ENCODE data around the gene DKK2. TPM values are rescaled to one million over a fixed set of nuclear protein-coding genes. Genes with fewer than 3 reads are reported as not detected.
A peak's percentile ranks its signal among the peaks of the same experiment; 100 is the strongest.

The DKK2 gene, protein sequence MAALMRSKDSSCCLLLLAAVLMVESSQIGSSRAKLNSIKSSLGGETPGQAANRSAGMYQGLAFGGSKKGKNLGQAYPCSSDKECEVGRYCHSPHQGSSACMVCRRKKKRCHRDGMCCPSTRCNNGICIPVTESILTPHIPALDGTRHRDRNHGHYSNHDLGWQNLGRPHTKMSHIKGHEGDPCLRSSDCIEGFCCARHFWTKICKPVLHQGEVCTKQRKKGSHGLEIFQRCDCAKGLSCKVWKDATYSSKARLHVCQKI
- total RNA-seq (27.3 TPM), polyA plus RNA-seq (0.63 TPM)

DNA sequence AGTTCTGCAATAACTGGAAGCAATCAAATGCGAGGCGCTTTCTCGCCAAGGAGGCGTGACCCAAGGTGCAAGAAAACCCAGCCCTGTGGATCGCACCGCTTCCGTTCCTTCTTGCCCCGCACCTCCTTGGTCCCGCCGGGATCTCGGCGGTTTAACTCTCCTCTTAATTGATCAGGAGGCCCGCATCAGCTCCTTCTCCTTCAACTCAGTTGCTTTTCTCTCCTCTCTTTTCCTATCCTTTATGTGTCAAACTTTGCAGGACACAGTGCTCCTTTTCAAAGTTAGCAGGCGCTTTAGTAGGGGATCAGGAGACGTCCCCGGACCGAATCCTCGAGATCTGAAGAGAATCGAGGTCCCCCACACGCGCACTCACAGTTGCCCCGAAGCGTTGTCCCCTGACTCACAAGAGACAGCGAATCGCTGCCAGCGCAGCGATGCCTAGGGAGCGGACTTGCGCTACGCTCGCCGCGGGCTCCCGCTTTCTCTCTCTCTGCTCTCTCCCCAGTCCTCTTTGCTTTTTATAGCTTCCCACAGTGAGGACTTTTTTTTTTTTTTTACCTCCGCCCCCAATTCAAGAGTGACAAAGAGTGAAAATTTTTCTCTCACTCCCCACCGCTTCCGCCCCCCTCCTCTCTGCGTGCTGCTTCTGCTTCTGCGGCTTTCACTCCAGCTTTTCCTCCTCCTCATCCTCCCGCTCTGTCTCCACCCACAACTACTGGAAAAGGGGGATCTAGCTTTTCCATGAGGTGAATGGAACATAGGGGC is at the start of gene DKK2:
Gene DKK2 (minus strand): TSS at position 495 of the 765 bp plus-strand sequence. CDS start 722 bp downstream, outside the sequence.
- Histone ChIP-seq H3K4me1 (ENCODE audit: insufficient read depth) (no peaks in the 10 kb centered on the region), H3K4me3 (ENCODE audit: low read depth, low read length) (peak within 1 kb of the TSS; percentile 25), H3K27ac (ENCODE audit: low read depth) (no peak within 1 kb of the TSS), H3K36me3 (ENCODE audit: insufficient read depth) (no peaks in the 10 kb centered on the region)
- 1% methylated on average over 40 of the region's 40 CpGs for WGBS
- DNase-seq (ENCODE audit: extremely low spot score): no peak

DNA sequence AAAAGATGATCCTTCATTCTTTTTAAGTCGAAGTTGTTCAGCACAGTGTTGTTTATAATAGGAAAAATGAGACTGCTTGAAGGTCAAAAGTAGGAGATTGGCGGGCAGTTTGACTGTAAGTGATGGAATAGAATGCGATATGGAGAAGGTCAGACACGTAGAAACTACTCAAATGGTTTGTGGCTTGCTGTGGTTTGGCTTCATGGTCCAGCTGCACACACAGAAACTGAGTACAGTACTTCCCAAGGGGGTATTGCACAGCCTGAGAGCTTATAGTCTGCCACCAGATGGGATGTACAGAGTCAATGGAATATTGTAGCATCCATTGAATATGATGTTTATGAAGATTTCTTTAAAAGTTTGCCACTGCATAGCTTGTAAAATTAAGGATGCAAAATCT is 41.1 kb upstream of the DKK2 start:
- DNase-seq (ENCODE audit: extremely low spot score): no peak
- no peak overlapping the region for H3K27ac ChIP-seq (ENCODE audit: low read depth)
- WGBS: 94% methylated on average over 4 of the region's 4 CpGs
- no peaks in the 10 kb centered on the region for H3K4me1 ChIP-seq (ENCODE audit: insufficient read depth)
- H3K4me3 ChIP-seq (ENCODE audit: low read depth, low read length): no peak overlapping the region
- no peaks in the 10 kb centered on the region for H3K36me3 ChIP-seq (ENCODE audit: insufficient read depth)

DNA sequence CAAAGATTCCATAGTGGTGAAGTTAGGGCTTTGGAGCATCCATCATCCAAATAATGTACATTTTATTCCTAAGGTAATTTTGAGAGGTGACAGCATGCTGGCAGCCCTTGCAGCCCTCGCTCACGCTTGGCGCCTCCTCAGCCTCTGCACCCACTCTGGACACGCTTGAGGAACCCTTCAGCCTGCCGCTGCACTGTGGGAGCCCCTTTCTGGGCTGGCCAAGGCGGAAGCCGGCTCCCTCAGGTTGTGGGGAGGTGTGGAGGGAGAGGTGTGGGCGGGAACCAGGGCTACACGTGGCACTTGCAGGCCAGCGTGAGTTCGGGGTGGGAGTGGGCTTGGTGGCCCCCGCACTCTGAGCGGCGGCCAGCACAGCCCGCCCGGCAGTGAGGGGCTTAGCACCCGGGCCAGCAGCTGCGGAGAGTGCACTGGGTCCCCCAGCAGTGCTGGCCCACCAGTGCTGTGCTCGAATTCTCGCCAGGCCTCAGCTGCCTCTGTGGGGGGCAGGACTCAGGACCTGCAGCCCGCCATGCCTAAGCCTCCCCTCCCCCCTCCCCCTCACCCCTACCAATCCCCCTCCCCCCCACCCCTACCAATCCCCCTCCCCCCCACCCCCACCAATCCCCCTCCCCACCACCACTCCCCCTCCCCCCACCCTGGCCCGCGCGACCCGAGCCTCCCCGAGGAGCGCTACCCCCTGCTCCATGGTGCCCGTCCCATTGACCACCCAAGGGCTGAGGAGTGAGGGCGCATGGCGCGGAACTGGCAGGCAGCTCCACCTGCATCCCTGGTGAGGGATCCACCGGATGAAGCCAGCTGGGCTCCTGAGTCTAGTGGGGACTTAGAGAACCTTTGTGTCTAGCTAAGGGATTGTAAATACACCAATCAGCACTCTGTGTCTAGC is 37.0 kb upstream of the DKK2 start:
- 93% methylated on average over 31 of the region's 32 CpGs for WGBS
- no peak for DNase-seq (ENCODE audit: extremely low spot score)
- H3K27ac ChIP-seq (ENCODE audit: low read depth): no peak overlapping the region

DNA sequence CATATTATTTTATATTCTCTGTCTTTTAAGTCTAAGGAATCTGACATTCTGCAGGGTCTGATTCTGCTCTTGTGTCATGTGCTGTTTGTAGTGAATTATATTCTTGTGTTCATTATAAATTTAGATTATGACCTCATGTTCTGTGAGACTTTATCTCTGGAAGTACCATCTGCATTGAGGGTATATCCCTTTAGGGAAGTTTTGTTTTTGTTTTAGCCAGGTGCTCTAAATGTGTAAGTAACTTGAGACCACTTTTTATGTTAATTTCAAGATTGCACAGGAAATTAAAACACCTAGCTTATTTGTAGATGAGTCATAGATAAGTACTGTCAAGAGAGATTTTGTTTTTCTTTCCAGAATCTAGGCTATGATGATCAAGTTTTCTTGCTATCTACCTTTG is 35.0 kb upstream of the DKK2 start:
- Histone ChIP-seq H3K36me3 (ENCODE audit: insufficient read depth) (no peaks in the 10 kb centered on the region), H3K4me3 (ENCODE audit: low read depth, low read length) (no peak overlapping the region), H3K4me1 (ENCODE audit: insufficient read depth) (no peaks in the 10 kb centered on the region), H3K27ac (ENCODE audit: low read depth) (no peak overlapping the region)
- no peak for DNase-seq (ENCODE audit: extremely low spot score)

More for the DNA sequence above, 37.0 kb upstream of the DKK2 start:
- Histone ChIP-seq H3K4me3 (ENCODE audit: low read depth, low read length) (no peak overlapping the region), H3K36me3 (ENCODE audit: insufficient read depth) (no peaks in the 10 kb centered on the region), H3K4me1 (ENCODE audit: insufficient read depth) (no peaks in the 10 kb centered on the region)

DNA sequence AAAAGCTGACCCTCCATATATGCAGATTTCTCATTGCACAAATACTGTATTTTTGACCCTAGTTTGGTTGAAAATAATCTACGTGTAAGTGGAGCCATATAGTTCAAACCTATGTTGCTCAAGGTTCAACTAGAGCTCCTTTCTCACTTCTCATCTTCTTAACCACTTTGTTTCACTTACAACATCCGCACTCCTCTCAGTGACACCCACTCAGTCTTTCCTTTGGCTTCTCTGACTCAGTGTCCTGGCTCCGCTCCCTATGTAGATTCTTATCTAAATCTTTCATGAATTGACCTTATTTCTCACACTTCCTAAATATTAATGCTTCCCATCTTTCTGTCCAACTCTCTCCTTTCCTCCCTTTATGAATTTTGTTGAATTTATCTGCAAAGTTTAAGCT is 32.9 kb upstream of the DKK2 start:
- H3K36me3 ChIP-seq (ENCODE audit: insufficient read depth): no peaks in the 10 kb centered on the region
- no peak for DNase-seq (ENCODE audit: extremely low spot score)
- WGBS: 70% methylated on average over 3 of the region's 3 CpGs
- H3K4me1 ChIP-seq (ENCODE audit: insufficient read depth): no peaks in the 10 kb centered on the region
- H3K4me3 ChIP-seq (ENCODE audit: low read depth, low read length): no peak overlapping the region
- H3K27ac ChIP-seq (ENCODE audit: low read depth): no peak overlapping the region

DNA sequence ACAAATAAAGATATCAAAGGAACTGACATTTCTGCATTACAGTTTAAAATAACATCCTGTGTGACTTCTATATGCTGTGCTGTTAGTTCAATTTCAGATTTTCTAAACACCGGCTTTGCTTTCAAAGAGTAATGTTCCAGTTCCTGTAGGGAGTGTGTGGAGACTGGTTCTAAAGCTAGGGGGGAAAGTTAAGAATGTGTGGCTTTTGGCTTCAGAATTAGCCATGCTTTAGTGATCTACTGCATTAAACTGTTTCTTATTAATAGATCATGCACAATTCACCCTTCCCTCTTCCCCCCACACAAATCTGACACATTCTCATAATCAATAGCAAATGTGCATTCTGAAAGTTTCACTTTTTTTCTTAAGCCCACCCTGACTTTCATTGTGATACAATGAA is 32.0 kb upstream of the DKK2 start:
- DNase-seq (ENCODE audit: extremely low spot score): no peak
- 32% methylated on average over 1 of the region's 1 CpG for WGBS
- Histone ChIP-seq H3K27ac (ENCODE audit: low read depth) (no peak overlapping the region), H3K36me3 (ENCODE audit: insufficient read depth) (no peaks in the 10 kb centered on the region), H3K4me3 (ENCODE audit: low read depth, low read length) (no peak overlapping the region), H3K4me1 (ENCODE audit: insufficient read depth) (no peaks in the 10 kb centered on the region)

DNA sequence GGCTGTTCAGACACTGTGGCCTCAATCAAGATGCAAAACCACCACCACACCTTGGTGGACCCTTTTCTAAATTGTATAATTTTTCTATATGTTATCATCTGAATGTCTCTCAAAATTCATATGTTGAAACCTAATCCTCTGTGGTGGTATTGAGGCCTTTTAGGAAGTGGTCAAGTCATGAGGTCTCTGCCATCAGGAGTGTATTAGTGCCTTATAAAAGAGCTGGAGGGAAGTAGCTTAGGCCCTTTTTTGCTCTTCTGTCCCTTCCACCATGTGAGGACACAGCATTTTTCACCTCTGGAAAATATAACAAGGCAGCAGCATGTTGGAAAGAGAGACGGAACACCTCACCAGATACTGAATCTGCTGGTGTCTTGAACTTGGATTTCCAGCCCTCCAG is 30.5 kb upstream of the DKK2 start:
- 92% methylated on average over 1 of the region's 1 CpG for WGBS
- Histone ChIP-seq H3K36me3 (ENCODE audit: insufficient read depth) (no peaks in the 10 kb centered on the region), H3K4me3 (ENCODE audit: low read depth, low read length) (no peak overlapping the region), H3K27ac (ENCODE audit: low read depth) (no peak overlapping the region), H3K4me1 (ENCODE audit: insufficient read depth) (no peaks in the 10 kb centered on the region)
- DNase-seq (ENCODE audit: extremely low spot score): no peak

DNA sequence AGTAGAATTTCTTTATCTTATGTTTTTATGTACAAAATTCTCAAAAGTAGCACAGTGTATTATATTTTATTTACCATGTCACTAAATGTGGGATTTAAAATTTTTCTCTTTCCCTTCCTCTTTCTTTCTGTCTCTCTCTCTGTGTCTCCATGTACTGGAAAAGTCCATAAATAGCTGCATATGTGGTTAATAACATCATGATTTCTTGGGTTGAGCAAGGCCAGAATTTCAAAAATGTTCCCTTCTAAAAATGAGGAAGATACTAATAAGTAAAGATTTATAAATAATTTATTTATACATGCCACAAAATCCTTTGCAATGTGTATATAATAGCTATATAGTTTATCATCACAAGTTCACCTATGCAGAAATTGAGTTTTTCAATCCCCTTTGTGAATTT is 29.1 kb upstream of the DKK2 start:
- no peak for DNase-seq (ENCODE audit: extremely low spot score)
- H3K27ac ChIP-seq (ENCODE audit: low read depth): no peak overlapping the region
- no peaks in the 10 kb centered on the region for H3K4me1 ChIP-seq (ENCODE audit: insufficient read depth)
- no peak overlapping the region for H3K4me3 ChIP-seq (ENCODE audit: low read depth, low read length)
- no peaks in the 10 kb centered on the region for H3K36me3 ChIP-seq (ENCODE audit: insufficient read depth)

DNA sequence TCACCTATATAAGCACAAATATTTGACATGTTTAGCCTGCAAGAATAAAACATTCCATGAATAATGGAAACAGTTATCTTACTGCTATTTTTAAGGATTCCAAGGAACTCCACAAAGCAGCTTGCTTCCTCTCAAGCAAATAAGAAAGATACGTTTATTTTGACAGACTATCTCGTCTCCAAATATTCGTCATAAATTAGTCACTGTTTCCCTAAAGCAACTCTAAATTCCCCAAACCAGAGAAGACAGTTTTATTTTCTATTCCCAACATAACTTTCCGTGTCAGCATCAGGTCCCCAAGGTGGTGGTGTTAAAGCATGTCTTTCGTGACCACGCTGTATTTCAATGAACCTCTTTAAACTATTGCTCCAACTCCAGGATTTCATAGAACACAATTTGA is 24.3 kb upstream of the DKK2 start:
- 74% methylated on average over 6 of the region's 6 CpGs for WGBS
- Histone ChIP-seq H3K27ac (ENCODE audit: low read depth) (no peak overlapping the region), H3K36me3 (ENCODE audit: insufficient read depth) (no peaks in the 10 kb centered on the region), H3K4me3 (ENCODE audit: low read depth, low read length) (no peak overlapping the region), H3K4me1 (ENCODE audit: insufficient read depth) (no peaks in the 10 kb centered on the region)
- no peak for DNase-seq (ENCODE audit: extremely low spot score)

DNA sequence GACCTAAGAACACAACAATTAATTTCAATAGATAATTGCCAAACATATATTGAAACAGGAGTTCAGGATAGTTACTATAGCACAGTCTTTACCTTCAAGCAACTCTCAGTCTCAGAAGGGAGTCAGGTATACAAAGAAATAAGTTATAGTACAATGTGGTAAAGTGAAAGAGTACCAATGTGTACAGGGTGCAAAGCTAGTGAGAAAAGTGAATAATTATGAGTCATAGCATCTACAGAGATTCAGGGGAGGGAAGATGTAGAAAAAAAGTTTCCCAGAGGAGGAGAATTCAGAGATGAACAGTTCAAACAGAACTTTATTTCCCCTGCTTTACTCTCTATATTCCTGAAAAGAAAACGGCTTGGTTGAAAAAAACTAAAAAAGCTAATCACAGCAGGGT is 22.7 kb upstream of the DKK2 start:
- no peak overlapping the region for H3K27ac ChIP-seq (ENCODE audit: low read depth)
- H3K36me3 ChIP-seq (ENCODE audit: insufficient read depth): no peaks in the 10 kb centered on the region
- no peak for DNase-seq (ENCODE audit: extremely low spot score)
- WGBS: 67% methylated on average over 1 of the region's 1 CpG
- no peak overlapping the region for H3K4me3 ChIP-seq (ENCODE audit: low read depth, low read length)
- no peaks in the 10 kb centered on the region for H3K4me1 ChIP-seq (ENCODE audit: insufficient read depth)

DNA sequence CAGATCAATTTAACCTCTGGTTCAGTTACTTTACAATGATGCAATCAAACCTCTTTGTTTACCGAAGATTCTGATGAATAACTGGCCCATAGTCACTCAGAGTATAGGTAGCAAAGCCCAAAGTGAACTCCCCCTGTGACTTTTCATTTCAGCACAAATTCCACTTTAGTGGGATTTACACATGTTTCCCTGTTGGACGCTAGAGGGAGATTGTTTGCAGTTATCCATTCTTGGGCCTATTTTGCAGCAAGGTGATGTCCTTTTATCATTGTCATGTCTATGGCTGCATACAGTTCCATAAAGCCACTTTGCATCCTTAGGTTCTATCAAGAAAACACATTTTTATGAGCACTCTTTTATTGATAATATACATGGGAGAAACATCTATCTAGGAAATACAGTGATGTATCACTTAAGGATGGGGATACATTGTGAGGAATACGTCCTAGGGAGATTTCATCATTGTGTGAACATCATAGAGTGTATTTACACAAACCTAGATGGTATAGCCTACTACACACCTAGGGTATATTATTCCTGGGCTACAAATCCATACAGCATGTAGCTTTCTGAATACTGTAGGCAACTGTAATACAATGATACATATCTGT is 14.5 kb upstream of the DKK2 start:
- DNase-seq (ENCODE audit: extremely low spot score): no peak
- H3K36me3 ChIP-seq (ENCODE audit: insufficient read depth): no peaks in the 10 kb centered on the region
- H3K4me1 ChIP-seq (ENCODE audit: insufficient read depth): no peaks in the 10 kb centered on the region
- WGBS: 60% methylated on average over 3 of the region's 3 CpGs
- H3K27ac ChIP-seq (ENCODE audit: low read depth): no peak overlapping the region
- H3K4me3 ChIP-seq (ENCODE audit: low read depth, low read length): no peak overlapping the region

DNA sequence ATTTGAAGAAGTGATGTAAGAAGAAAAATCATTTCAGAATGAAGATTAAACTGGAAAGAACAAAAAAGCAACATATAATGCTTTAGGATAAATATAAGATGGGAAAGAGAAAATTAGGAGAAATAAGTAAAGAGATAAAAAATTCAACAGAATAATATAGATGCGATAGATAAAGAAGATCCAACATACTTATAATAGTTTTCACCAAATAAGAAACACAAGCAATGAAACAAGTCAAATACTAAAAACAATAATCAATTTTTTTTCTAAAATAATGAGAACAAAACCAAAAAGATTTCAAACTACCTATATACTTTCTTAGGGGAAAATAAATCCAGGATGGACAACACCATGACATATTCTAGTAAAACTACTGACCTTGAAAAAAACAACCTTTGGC is 10.1 kb upstream of the DKK2 start:
- no peak for DNase-seq (ENCODE audit: extremely low spot score)
- WGBS: 99% methylated on average over 1 of the region's 1 CpG
- no peak overlapping the region for H3K27ac ChIP-seq (ENCODE audit: low read depth)
- no peaks in the 10 kb centered on the region for H3K36me3 ChIP-seq (ENCODE audit: insufficient read depth)
- no peaks in the 10 kb centered on the region for H3K4me1 ChIP-seq (ENCODE audit: insufficient read depth)
- H3K4me3 ChIP-seq (ENCODE audit: low read depth, low read length): no peak overlapping the region

DNA sequence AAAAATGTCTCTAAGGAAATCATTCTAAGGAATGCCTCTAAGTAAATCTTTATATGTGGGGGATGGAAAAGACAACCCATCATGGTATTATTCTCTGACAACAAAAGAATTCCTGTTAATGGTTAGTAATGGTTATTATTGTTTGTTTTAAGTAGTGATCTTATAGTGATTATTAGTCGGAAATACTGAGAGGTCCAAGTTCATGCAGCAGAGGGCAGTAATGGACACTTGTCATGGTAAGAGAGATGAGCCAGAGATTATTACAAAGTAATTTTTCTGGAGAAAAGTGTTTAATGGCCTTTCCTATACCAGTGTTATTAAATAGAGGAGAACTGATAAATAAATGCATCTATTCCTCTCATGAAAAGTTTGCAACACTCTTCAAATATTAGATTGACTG is 8.1 kb upstream of the DKK2 start:
- 54% methylated on average over 1 of the region's 1 CpG for WGBS
- DNase-seq (ENCODE audit: extremely low spot score): no peak

More for the DNA sequence above, 8.1 kb upstream of the DKK2 start:
- H3K27ac ChIP-seq (ENCODE audit: low read depth): no peak overlapping the region
- H3K4me3 ChIP-seq (ENCODE audit: low read depth, low read length): no peak overlapping the region
- H3K4me1 ChIP-seq (ENCODE audit: insufficient read depth): no peaks in the 10 kb centered on the region
- H3K36me3 ChIP-seq (ENCODE audit: insufficient read depth): no peaks in the 10 kb centered on the region
